HG03103 (cell line): Measurements from ENCODE around the gene CCL18.
"Not testable (repeated sequence)": the region's sequence is repeated elsewhere in the genome, so short reads cannot be mapped to it uniquely, and the experiment has no call there.

Experiments
- ATAC-seq: cut with Tn5 transposase; IDR thresholded peaks from one replicate; pipeline ENCODE4 v1.9.1; 2021; ENCODE audit warnings: low read depth; ENCODE audit not compliant: unreplicated experiment

CCL18 gene, protein sequence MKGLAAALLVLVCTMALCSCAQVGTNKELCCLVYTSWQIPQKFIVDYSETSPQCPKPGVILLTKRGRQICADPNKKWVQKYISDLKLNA

DNA sequence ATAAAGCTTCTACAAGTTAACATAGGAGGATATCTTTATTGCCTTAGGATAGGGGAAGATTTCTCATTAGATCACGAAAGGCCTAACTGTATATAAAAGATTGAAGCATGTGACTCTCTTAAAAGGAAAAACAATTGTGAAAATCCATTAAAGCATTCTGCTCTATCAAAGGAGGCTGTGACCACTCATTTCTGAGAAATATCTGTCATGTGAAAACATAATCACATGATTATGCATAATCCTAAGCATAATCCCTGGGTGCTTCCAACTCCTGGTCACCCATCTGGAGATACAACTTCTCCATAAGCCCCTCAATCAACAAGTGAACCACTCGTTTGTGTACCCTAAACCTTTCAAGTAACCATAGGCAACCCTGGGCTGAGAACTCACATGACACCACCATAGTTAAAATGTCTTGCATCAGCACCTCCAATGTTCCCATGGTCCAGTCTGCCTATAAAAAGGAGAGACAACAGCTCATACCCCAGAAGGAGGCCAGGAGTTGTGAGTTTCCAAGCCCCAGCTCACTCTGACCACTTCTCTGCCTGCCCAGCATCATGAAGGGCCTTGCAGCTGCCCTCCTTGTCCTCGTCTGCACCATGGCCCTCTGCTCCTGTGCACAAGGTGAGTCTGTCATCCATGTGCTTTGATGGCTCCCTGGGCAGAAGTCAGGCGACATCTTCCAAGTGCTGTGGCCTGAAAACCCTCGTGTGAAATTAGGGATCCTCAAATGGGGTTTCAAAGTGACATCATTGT lies at the start of gene CCL18:
Gene CCL18 (plus strand): TSS at position 487 of the 756 bp plus-strand sequence. CDS start 71 bp downstream, at position 558.
- no peak for ATAC-seq

DNA sequence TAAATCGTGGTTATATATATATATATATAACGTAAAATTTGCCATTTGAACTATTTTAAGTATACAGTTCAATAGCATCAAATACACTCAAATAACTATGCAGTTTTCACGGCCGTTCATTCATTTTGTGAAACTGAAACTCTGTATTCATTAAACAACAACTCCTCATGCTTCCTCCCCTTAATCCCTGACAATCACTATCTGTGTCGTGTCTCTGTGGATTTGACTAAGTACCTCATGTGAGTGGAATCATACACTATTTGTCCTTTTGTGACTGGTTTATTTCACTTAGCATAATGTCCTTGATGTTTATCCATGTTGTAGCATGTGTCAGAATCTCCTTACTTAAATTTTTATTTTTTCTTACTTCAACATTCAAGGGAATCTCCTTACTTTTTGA lies 49.1 kb upstream of the CCL18 start:
- ATAC-seq, result no peak

DNA sequence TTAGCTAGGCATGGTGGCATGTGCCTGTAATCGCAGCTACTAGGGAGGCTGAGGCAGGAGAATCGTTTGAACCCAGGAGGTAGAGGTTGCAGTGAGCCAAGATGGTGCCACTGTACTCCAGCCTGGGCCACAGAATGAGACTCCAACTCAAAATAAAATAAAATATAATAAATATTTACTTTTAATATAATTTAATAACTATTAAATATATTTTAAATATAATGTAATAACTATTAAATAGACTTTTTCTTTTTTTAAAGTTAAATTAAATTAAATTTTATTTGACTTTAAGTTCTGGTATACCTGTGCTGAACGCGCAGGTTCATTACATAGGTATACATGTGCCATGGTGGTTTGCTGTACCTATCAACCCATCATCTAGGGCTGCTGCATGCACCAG lies 48.2 kb upstream of the CCL18 start:
- not testable (repeated sequence) for ATAC-seq

DNA sequence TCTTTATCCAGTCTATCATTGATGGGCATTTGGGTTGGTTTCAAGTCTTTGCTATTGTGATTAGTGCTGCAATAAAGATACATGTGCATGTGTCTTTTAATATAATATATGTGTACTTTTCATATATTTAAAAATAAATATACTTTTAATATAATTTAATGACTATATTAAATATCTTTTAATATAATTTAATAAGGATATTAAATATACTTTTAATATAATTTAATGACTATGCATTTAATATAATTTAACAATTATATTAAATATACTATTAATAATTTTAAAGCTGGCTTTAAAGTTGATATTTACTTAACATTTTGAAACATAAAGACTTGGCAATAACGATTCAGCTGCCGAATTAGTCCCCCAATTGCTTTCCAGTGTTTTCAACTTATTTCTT lies 47.5 kb upstream of the CCL18 start:
- no peak for ATAC-seq

DNA sequence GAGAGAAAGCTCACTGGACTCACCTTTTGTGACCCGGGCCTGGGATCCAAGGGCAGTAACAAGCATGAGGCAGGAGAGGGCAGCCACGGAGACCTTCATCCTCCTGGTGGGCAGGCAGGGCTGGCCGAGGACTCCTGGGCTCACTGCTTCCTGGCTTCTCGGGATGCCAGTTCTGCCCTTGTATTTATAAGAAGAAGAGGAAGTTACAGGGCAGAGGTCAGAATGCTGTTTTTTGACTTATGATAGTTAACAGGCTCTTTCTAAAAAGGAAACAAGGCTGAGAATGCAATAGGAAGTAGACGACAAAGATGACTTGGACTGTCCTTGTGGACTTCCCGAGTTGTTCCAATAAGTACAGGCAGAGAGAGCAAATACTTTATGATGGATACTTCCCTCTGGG lies 46.3 kb upstream of the CCL18 start, which contains the start of gene CCL23:
Gene CCL23 (minus strand): TSS at position 174 of the 400 bp plus-strand sequence. CDS start 75 bp downstream, at position 99.
- no peak for ATAC-seq

DNA sequence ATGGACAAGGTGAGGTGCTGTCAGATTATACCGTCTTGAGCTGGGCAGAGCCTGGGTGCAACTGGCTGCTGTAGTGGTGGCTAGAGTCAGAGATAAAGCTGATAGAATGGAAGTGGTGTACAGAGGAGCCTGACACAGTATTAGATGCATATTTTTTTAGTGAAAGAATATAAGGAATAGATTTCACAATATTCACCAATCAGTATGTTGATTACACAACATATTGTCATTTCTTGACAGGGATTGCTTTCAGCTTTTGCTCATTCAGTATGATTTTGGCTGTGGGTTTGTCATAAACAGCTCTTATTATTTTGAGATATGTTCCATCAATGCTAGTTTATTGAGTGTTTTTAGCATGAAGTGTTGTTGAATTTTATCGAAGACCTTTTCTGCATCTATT lies 44.6 kb upstream of the CCL18 start:
- ATAC-seq, result no peak

DNA sequence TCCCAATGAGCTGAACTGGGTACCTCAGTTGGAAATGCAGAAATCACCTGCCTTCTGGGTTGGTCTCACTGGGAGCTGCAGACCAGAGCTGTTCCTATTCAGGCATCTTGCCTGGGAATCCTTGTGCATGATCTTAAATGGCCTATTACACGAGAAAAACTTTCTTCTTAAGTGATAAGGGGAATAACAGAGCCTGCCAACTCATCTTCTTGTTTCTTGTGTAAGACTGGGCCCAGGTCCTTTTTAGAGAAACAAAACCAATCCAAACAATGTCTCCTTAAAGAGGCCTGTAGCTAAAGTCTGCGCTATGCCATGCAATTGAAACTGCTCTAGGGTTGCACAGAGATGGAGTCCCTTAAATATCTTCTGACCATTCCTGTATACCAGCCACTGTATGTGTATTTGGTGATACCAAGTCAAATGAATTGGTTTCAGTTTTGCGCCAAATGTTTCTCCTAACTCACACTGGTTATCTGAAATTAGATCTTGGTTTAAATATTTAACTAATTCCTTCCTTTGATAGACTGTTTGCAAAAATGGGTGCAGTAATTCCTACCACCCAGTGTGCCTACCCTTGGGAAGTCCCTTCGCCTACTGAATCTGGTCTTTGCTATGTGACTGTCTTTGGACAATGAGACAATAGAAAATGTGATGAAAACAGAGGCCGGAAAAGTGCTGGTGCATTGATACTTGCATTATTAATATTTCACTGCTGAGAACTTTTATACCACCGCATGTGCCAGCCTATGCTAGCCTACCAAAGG lies 39.8 kb upstream of the CCL18 start:
- no peak for ATAC-seq

DNA sequence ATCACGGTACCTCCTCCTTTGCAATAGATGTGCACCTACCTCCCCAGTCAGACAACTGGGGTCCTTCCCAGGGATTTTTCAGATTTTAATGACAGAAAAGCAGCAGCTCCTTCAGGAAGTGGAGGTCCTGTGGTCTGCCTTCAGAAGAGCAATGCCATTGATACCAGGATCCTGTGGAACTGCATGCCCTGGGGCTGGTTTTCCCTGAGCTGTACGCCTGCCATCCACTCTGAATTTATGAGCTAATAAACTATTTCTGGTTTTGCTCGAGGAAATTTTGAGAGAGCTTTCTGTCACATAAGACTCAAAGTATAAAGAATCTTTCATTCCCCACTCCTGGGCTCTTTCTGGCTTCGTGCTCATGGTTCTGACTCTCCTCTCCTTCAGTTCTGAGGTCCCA lies 36.3 kb upstream of the CCL18 start:
- ATAC-seq, result no peak

DNA sequence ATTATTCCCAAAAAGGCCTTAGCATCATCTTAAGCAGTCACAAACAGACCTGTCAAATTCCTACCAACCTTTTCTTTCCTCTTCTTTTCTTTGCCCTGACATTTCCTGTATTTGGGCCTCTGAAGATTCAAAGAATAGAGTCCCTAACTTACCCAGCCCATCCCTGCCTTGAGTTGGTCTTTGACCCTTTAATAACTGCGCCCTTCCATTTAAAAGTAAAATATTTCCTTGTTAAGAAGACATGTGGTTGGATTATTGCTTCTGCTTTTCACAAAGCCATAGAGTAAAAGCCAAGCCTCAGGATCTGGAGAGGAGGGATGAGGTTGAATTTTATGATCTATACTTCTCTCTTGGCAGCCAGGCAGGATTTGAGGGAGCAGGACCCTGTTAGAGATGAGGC lies 33.1 kb upstream of the CCL18 start:
- no peak for ATAC-seq

DNA sequence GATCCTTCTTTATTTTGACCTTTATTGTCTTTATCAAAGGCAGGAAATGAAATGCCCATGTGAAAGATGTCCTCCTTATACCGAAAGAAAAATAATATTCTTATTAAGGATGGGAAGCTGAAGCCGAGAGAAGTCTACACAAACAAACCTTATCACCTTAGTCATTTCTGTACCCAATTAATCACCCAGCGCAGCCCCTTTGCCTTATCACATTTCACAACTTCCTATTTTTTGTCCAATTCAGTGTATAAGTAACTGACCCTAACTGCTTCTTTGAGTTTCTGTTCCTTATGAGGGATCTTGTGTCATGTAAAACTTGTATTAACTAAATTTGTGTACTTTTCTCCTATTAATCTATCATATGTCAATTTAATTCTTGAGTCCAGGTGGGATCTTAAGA lies 29.9 kb upstream of the CCL18 start:
- no peak for ATAC-seq

DNA sequence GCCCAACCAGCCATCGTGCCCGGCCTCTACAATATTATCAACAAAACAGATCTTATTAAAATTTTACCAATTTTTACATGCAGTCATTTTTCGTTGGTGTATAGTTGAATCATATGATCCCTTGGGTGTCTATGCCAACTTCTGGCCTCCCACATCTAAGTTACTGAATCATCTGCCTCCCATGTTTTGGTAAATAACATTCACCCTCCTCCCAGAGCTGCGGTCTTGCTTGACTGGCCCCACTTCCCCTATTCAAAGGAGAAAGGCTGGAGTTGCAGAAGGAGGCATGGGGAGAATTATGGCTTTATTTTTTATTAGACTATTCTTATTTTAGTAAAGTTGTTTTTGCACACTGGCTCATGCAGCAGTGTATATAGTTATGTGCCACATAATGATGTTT lies 27.8 kb upstream of the CCL18 start:
- ATAC-seq, result no peak

DNA sequence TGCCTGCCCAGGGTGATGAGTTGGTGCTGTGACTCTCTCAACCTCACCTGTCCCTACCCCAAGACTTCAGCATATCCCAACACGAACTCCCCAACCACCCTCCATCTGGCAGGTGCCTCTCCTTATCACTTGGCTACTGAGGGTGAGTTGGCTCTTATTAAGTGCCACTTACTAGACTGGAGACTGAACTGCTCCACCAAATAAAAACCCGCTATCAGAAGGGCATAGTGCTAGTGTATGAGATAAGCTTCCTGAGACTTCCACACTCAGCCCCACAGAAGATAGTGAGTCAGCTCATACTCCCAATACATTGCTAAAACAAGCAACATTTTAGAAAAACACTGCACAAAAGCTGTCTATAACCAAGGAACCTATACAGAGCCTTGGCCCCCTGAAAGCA lies 16.0 kb upstream of the CCL18 start:
- ATAC-seq, result no peak

DNA sequence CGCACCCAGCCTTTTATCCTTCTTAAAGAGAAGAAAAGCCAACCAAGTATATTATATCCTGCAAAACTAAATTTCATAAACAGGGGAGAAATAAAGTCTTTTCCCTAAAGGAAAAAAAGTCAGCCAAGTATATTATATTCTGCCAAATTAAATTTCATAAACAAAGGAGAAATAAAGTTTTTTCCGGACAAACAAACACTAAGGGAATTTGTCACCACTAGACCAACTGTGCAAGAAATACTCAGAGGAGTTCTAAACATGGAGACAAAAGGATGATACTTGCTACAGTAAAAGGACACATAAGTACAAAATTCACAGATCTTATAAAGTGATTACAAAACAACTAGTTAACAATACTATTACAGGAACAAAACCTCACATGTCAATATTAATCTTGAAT lies 14.4 kb upstream of the CCL18 start:
- ATAC-seq, result no peak

DNA sequence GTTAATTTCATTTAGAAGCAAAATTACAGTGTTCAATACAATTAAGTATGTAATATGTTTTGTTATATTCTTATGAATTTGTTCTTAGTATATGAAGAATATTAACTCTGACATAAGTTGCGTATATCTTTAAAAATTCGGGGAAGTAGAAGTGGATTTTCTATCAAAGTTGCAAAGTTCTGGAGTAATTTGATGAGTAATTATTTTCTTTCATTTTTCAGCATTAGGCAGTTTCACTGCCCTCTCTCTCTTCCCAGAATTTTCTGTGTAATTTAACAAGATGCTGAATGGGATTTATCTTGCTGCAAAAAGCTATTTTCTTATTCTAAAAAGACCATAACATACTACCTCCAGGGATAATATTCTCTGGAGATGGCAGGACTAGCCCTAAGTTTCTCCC lies 8.9 kb upstream of the CCL18 start:
- no peak for ATAC-seq

DNA sequence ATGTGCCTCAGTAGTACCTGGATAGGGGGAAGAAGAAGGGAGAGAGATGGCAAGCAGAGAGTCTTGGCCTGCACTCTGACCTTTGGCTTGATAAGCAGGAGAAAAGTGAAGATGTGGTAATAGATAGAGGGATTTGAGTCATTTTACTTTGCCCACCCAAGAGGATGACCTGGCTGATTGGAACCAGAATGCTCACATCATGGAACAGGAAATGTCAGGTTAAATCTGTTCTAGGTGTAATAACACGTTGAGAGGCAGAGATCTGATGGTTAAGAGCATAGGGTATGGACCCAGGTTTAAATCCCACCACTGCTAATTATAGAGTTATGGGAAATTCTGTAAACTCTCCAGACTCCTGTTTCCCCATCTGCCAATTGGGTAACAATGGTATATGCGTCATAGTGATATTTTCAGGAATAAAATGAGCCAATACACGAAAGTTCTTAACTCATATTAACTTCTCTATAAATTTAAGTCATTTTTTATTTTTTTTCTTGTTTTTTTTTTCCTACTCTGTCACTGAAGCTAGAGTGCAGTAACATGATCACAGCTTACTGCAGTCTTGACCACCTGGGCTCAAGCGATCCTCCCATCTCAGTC lies 8.1 kb upstream of the CCL18 start:
- no peak for ATAC-seq

DNA sequence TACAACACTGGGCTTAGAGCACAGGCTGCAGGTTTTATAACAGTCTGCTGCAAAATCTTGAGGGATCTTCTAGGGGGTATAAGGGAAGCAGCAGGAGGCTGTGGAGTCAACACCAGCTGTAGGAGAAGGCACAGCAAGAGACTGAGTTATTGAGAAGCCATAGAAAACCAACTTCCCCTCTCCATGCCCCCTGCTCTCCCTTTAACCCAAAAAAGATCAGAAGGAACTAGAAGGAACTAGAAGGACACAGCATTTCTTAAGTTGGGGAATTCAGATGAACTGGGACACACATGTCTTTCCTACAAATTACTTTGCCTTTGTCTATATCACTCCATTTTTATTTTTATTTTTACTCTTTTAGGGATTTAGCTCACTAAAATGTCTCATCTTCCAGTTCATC lies 6.2 kb upstream of the CCL18 start:
- no peak for ATAC-seq

DNA sequence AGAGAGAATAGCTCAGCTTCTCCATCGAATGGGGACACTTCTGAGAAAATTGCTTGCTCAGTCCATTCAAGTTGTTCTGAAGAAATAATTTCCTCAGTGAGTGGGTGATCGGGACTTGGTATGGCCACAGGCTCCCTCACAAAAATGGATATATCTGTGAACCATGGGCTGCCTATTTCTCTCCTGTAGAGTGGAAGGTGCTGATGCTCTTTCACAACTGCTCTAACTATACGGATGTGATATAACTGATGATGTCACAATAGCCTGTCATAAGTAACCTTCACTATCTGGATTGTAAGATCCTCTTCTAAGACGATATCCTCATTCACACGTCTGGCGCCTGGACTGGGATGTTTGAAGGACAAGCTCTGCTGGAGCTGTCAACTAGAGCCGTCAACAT lies 4.7 kb upstream of the CCL18 start:
- no peak for ATAC-seq

DNA sequence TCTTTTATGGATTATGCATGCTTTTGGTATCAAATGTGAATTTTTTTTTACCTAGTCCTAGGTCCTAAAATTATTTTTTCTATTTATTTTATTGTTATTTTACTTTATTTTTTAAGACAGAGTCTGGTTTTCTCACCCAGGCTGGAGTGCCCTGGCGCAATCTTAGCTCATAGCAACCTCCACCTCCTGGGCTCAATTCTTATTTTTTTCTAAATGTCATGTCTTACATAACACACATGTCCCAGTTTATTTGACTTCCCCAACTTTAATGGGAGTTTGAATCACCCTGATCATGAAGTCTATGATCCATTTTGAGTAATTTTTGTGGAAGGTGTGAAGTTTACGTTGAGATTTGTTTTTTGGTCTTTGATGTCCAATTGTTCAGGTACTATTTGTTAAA lies 3.3 kb upstream of the CCL18 start:
- ATAC-seq, result no peak

DNA sequence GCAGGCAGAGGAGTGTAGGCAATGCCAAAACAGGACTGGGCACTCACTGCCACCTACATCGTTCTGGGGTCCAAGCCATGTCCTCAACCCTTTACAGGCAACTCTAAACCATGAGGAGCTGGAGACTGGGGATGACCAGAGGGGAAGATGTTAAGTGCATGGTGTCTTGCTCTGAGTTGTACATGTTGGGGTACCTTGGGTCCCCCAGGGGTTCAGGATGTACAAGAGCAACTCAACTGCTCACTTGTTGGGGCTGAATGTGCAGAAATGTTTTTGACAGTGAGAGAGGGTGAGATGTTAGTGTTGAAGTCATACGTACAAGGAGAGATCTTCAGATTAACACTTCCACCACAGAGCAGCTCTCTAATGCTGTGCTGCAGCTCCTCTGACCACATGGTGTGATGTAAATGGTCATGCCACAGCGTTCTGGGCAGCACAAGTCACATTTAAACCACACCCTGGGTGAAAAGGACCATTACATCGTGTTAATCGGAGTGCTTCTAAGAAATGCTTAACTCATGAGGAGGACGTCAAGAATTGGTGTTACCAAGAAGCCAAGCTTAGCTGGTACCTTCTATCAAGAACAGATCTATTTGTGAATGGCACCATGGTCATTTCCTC lies 2.4 kb downstream of the CCL18 start:
- no peak for ATAC-seq

DNA sequence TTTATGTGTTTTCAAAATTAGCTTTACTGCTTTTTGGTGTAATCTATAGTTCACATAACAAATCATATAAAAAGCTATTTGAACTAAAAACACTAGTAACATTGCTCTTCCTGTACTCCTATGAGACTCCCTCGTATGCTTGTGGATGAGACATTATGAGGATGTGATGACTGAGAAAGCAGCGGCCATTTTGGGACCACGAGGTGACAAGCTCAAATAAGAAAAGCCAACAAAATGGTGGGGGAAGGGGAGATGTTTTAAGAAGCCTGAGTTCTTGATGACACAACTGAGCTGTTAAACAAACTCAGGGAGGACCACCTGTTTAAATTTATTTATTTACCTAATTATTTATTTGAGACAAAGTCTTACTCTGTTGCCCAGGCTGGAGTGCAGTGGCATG lies 4.5 kb downstream of the CCL18 start:
- no peak for ATAC-seq

DNA sequence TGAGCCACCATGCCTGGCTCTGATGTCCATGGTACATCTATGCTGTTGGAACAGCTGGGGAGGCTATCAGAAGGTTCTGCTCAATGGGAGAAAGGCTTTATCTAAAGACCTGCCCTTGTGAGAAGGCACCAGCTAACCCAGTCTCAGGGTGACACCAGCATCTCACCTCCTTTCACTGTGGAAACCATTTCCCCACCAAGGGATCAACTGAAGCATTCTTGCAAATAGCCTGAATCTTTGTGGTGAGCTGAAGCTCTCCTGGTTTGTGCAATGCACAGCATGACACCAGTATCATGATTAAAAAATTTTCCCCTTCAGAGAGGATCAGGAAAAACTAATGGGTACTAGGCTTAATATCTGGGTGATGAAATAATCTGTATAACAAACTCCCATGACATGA lies 5.1 kb downstream of the CCL18 start:
- no peak for ATAC-seq
